HL-60/S4 (cell line): ENCODE results near the gene RUNX1.
"Not testable (repeated sequence)": the region's sequence is repeated elsewhere in the genome, so short reads cannot be mapped to it uniquely, and the experiment has no call there.

Experiments used
- in situ Hi-C: fragments of 300-500 bp; cut with MboI; formaldehyde crosslinking; loops from 2 replicates; pipeline ENCODE4 v1.14.3; 2022; ENCODE audit warnings: low sequenced_read_pairs

Gene RUNX1

DNA sequence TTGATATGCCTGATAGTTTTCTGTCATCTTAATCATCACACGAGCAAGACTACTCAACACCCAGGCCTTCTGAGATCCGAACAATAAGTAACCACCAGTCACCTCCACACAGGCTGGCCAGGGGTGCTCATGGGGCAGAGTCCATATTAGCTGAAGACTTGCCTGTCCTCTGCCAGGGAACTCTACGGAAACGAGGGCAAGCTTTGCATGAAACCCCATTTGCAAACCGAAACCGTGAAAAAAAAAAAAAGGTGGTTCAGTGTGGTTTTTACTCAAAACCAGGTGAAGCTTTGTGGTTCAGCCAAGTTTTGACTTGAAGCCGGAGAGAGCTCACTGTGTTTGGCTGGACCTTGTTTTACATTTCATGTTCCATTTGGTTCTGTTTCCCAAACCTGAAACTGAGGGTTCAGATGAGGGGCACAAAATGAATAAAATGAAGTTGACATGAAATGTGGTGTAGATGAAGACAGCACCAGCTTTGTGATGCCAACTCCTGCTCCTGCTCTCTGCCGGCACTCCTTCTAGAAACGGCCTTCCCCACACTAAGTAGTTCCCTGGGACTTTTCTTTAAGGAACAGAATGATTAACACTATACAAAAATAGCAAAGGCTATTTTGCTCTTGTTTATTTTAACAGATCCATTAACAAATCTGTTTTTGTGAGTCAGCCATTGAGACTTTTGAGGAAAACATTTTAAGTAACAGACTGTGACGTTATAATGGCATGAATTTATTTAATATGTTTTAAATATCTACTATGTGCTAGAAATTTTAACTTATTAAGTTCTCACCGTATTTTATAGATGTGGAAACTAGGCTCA lies 74.7 kb downstream of the RUNX1 start:
- in situ Hi-C loops: no loop called here

DNA sequence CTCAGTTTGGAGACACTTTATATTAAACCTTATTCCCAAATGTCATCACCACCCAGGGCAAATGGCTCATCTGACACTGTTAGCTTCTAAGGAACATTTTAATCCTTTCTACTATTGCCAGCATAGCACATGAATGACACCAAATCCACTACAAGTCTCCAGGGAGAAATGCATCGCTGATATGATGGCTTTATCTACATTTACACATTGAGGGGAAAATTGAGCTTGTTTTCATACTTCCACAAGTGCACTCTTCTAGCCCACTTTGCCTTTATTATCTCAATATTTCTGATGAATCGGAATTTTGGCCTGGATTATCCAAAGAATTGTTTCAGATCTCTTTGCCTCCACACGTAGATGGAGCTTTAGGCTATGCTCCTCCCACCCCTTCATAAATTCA lies 75.4 kb downstream of the RUNX1 start:
- in situ Hi-C loops: no loop called here

DNA sequence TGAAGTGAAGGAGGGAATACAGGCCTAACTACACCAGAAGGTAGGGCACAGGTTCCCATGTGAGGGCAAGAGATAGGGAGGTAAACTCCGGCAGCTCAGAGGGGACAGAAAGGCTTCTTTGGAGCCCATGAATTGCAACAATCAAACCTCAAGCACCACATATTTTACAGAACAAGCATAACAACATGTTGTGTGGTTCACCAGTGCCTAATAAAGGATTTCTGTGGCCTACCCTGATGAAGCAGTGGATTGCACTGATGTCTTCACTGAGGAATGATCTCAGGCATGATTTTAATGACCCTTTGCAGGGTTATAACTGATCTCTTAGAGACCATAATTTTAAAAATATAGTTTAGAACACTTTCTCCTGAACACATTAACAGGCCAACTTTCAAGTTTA lies 77.4 kb downstream of the RUNX1 start:
- in situ Hi-C loops: no loop called here

DNA sequence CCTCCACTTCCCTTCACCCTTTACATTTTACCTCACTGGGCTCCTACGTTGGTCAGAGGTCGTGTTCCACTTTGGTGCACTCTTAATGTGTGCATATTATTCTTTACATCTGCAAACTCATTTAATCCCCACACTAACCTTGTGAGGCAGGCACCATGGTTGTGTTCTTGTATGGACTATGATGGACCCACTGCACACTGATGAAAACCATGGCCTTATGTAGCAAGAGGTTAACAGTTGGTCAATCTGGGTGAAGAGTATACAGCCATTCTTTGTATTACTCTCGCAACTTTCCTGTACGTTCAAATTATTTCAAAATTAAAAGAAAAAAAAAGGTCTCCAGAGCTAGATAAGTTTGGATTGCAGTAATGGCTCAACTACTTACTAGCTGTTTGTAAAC lies 78.5 kb downstream of the RUNX1 start:
- in situ Hi-C loops: no loop called here

DNA sequence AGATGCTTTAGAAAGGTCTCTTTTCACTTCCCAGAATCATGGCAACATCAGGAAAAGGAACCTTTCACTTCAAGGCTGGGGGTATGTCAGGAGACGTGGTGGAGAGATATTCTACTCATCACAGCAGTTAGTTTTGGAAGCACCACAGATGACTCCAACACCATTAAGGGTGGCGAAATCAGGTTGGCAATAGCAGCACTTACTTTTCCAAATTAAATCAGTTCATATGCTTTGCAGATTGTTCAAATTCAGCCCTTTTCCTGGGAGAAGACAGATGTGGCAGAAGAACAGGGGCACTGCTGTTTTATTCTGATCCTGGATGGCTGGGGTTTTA lies 79.0 kb downstream of the RUNX1 start:
- in situ Hi-C loops: no loop called here

DNA sequence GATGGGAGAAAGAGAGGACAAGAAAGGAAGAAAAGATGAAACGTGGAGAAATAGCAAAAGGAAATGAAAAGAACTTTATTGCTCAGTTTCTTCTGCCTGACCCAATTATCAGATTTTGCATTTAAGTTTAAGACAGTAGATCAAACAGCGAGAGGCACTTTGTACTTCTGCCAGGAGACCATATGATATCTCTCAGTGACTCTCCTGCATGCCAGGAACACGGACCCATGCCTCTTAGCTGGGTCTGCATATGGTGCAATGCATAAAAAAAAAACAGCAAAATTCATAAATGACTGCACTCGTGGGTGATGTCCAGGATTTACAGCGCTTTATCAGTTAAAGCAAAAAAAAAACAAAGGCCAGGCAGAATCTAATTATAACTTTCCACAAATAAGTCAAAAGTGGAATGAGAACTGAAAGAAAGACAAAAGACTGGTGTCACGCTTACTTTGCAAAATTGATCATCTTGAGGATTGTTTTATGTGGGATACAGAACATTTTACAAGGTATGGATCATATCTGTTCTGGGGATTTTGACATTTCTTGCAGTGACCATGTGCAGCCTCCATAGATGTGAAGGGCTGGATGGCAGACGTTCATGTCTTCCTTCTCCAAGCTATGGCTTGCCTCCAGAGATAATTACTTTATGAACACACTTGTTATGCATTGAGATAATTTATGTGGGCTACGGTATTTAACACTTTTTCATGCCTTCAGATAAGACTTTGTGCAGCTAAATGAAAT lies 79.5 kb downstream of the RUNX1 start:
- in situ Hi-C loops: no loop called here

DNA sequence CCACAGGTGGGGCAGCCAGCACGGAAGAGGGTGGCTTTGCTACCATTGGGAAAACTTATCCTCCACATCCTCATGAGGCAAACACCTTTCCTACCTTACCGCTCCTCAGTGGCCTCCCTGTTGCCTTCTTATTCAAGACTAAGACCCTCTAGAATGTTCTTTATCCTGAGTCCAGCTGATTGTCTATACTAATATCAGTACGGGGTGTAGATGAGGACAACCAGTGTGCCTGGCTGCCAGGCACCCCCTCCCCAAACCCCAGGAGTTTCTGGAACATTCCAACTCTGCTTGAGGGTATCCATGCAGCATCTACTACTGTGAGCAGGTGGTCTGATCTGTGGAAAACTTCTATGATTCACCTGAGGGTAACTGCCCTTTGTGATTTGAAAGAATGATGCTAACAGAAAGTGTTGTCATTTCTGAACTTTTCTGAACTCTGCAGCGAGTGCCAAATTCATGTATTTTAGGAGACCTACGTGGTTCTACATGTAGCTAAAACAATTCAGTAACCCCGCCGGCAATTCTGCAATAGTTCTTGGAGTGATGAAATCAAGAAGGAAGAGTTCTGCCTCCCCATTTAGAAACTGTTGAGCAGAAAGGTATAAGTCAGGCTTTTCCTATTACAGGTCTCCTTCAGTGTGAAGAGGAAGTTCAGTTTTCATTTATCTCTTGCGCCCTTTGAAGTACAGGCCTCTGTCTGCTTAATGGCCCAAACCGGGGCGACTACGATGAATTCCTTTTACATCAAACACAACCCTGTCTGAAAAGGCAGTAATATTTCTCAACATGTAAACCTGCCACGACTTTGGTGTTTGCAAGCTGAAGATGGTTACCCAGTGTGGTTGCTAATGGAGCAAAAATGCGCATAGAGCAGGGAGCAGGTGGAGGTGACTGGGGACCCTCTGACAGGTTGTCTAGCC lies 80.4 kb downstream of the RUNX1 start:
- in situ Hi-C loops: no loop called here

DNA sequence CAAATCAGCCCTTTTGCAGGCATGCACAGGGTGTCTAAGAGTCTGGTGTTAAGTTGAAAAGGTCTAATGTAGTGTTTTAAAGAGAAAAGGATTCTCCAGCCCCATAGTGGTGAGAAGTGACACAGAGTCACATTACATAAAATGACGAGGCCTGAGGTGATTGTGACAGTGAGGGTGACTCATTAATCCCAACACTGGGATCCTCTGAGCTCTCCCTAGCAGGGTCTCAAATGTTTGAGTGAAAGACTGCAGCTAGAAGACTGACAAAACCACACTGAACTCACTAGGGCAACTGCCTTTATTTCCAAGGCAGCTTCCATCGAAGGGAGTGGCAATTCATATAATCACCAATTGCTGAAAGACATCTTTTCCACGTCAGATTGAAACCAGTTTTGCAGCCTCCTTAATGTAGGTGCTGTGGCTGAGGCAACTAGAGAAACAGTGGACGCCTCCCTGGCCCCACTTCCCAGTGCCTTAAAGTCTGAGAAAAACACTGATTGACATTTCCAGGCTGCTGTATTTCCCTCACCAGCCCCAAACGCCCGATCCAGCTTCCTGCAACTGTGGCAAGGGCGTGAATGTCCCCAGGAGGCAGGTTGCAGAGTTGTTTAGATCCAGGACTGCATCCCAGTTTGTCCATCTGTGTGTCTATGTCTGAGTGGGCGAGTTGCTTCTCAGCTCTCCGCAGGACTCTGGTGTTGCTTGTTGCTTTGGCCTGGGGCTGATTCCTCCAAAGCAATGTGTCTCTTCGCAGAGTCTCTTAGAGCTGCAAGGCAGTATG lies 81.4 kb downstream of the RUNX1 start:
- in situ Hi-C loops: no loop called here

DNA sequence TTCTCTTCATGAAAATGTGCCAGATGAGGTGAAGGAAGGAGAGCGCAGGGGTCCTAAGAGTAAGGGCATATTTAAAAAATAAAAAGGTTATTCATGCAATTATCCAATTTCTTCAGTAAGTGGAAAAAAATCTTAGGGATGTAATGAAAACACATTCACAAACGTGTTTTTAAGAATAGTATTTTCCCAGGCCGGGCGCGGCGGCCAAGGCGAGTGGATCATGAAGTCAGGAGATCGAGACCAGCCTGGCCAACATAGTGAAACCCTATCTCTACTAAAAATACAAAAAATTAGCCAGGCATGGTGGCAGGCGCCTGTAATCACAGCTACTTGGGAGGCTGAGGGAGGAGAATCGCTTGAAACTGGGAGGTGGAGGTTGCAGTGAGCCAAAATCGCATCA lies 82.2 kb downstream of the RUNX1 start:
- in situ Hi-C loops: not testable (repeated sequence)

DNA sequence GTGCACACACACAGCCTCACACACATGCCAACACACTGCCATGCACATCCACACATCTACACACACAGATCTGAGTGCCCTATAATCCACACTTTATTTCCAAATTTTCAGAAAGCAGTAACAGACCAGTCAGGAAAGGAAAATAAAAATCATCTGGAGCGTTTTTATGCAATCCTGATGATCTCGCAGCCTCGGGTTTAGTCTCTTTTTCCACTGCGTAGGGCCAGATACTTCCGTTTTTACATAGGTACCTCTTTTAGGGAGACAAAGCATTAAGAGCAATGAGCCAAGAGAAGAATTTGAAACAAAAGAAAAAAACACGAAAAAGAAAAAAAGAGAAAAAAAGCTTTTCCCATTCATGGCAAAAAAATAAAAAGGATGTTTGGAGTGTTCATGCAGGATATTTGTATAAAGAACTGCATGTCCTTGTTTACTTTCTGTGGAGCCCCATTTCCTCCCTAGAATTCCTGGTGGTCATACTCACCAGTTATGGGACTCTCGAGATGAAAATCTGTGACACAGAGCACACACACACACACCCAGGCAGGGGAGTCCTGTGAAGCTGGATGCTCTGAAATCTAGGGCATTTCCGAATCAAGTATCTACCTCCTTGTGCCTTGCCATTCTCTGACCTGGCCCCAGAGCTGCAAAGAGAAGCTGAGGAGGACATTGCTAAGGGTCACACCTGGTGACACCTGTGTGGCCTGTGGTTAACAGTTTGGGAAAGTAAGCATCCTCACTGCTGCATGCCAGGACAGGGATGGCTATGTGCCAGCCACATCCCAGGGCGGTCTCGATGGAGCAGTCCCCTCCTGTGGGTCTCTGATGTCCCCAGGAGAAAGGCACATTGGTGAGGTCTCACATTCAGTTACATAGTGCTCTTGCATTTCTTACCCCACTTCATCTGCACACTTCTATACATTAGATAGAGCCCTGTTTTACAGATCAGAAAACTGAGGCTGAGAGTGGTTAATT lies 83.6 kb downstream of the RUNX1 start:
- in situ Hi-C loops: no loop called here

DNA sequence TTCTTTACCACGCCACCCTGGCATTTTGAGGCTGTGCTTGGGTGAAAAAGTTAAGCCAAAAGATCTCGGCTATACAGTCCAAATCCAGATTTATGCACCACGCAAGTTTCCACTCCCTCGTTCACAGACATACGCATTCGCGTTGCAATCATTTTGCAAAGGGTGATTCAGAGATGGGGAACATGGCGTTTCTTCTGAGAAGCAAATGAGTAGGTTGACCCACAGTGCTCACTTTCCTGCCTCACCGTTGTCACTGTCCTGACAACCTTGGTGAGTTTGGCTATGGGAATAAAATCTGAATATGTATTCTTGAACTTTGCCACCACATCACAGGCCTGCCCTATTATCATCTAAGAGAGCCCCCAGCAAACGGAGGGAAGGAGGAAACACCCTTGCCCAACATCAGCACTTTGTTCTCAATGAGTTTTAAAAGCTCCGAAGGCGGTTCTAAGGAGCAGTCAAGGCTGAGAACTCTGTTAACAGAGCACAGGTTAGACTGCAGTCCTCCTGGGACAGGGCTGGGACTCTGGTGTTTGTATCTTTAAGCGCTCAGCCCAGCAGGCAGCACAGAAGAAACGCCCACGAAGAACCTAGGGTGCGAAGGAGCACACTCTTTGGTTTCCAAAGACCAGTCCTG lies 86.4 kb downstream of the RUNX1 start:
- in situ Hi-C loops: no loop called here

DNA sequence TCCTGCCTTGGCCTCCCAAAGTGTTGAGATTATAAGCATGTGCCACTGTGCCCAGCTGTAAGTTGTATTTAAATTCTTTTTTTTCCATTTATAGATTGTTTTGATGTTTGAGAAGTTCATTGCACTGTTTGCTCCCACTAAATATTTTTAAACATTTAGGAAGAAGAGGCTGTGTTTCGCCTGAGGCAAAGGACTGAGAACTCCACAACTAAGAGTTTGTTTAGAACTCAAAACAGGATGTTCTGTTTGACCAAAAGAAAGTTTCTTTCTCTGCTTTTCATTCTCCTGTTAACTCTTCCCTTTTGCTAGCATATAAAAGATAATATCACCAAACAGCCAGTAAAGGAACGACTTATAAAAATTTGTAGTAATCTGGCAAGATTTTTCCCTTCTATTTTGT lies 87.0 kb downstream of the RUNX1 start:
- in situ Hi-C loops: no loop called here

DNA sequence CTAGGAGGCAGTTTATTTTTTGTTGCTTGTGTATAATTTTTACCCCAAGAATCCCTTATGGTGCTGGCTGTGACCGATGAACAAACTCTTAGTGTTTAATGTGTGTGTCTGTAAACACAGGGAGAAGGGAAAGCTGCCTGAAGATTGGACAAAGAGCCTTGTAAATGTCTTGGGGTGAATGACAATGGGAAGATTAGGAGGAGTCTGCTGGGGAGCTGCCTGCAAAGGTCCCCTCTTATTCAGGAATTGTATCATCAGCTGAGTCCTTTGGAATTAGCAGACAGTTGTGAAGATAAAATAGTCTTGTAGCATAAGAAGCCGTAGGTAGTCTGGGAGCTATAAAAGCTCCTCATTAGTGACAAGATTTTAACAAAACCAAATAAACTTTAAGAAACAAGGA lies 88.4 kb downstream of the RUNX1 start:
- in situ Hi-C loops: no loop called here

DNA sequence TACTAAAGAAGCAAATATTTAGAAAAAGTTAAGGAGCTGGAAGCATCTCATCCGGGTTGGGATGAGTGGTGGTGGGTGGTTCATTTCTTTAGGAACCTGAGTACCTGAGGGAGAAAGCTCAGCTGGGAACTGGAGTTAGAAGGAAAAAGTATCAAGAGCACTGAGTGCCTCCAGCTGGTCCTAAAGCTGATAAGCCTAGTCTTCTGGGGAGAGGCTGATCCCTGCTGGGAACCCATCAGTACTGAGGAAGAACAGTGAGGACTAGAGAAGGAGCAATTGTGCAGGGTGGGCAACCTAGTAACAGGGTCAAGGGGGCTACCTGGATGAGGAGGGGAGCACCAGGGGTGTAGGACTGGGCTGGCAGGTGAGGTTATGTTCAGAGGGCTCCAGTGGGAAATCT lies 89.5 kb downstream of the RUNX1 start:
- in situ Hi-C loops: no loop called here

DNA sequence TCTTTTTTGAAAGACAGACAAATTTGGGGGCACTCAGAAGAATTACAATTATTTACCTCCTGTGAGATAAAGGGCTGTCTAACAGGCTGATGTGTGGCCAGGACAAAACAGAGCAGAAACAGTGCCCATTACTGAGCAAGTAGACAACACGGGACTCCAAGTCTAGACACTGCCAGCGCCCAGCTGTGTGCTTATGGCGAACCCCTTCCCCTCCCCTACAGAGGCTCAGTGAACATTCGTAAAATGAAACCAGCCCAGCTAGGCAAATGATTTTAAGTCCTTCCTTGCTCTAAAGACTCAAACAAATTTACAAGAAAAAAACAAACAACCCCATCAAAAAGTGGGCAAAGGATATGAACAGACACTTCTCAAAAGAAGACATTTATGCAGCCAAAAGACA lies 91.1 kb downstream of the RUNX1 start:
- in situ Hi-C loops: no loop called here

DNA sequence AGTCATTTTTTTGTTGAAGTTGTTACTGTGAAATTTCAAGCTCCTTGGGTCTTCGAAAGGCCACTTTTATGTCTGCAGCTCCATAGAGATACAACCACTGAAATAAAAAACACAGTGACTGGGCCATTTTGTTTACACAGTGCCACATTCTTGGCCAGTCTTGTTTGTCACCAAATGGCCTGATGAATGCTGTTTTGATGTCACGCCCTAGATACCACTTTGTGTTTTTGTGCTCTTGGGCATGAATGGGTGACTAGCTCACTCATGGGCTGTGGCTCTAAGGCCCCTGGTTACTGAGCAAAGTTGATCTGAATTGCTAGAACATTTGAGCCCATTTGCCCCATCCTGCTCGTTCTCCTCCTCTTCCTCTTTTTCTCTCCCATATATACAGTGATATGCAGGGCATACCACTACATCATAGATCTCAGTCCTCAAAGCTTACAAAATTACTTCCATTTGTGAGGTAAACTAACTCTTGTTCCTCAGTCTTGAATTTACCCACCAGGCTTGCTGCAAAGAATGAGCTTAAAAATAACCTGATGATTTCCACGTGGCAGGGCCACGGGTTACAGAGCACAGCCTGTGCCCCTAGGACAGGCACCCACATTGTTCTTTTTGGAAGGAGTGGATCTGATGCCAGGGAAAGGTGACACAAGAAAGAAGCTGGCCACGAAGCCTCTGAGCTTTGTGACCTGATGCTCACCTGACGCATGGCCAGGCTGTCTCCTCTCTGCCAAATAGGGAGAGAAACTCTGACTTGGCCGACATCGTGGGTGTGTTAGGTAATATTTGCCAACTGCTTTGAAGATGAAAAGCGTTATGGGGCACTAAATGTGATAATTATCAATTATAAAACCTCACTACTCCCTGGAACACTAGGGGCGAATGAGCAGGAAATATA lies 92.4 kb downstream of the RUNX1 start:
- in situ Hi-C loops: no loop called here

DNA sequence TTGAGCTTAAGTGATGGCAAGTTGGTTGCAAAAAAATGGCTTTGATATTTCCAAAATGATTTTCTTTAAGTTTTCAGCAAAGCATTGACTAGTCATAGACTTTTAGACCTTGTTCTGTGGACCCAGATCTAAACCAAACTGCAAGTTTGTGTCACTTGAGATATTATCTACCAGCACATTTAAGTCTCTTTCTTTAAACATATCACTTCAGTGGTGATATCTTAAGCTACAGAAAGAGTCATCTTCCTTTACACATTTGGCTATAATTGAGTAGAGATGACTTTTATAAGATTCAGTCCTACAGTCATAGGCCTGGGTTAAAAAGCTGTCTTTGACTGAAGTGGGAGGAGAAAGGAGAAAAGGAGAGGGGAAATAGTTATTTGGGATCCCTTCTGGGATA lies 95.2 kb downstream of the RUNX1 start:
- in situ Hi-C loops: no loop called here

DNA sequence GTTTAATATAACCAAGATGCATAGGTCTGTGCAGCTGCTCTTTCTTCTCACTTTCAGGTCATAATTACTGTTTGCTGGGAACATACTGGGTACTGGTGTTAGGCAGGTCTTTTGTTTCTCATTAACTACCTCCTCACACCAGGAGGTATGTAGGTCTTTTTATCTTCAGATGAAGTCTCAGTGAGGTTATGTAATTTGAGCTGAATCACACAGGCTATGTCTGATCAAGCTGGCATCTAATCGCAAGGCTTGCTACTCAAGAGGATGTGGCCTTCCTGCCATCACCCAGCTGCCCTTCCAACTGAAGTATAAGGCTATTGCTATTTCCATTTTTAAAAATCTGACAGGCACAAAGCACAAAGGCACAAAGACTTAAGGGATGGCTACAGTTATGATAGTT lies 96.4 kb downstream of the RUNX1 start:
- in situ Hi-C loops: no loop called here
